HEK293 (cell line): ENCODE data around the gene HSD11B1.

Source experiments
- BCL11A ChIP-seq: fragments of 450-650 bp; formaldehyde crosslinking; IDR thresholded peaks from 2 replicates; pipeline ENCODE4 v1.5.1; 2016; ENCODE audit warnings: low read depth, missing biosample characterization, missing genetic modification characterization
- EGR2 ChIP-seq: fragments of 450-650 bp; formaldehyde crosslinking; IDR thresholded peaks from 2 replicates; pipeline ENCODE4 v1.5.1; 2016; ENCODE audit warnings: low read depth, missing biosample characterization, missing genetic modification characterization
- ZNF423 ChIP-seq: fragments of 450-650 bp; formaldehyde crosslinking; IDR thresholded peaks from 2 replicates; pipeline ENCODE4 v1.5.1; 2016; ENCODE audit warnings: missing biosample characterization, missing genetic modification characterization
- ZSCAN30 ChIP-seq: fragments of 450-650 bp; IDR thresholded peaks from 2 replicates; pipeline ENCODE4 v1.5.1; 2018; ENCODE audit warnings: missing biosample characterization, mild to moderate bottlenecking, missing genetic modification characterization, moderate library complexity
- TF ChIP-seq, protein P1 (sequence below): fragments of 450-650 bp; formaldehyde crosslinking; IDR thresholded peaks from 2 replicates; pipeline ENCODE4 v1.5.1; 2016; ENCODE audit warnings: missing biosample characterization, missing genetic modification characterization

GRCh38 chr1:209733409-209734192, 29.0 kb downstream of the HSD11B1 start:
- TF ChIP-seq ZSCAN30 (tag by site-specific recombination) (no peak), ZNF423 (tag by site-specific recombination) (no peak), EGR2 (tag by site-specific recombination) (no peak), BCL11A (tag by site-specific recombination) (no peak)
- TF ChIP-seq, protein P1, sequence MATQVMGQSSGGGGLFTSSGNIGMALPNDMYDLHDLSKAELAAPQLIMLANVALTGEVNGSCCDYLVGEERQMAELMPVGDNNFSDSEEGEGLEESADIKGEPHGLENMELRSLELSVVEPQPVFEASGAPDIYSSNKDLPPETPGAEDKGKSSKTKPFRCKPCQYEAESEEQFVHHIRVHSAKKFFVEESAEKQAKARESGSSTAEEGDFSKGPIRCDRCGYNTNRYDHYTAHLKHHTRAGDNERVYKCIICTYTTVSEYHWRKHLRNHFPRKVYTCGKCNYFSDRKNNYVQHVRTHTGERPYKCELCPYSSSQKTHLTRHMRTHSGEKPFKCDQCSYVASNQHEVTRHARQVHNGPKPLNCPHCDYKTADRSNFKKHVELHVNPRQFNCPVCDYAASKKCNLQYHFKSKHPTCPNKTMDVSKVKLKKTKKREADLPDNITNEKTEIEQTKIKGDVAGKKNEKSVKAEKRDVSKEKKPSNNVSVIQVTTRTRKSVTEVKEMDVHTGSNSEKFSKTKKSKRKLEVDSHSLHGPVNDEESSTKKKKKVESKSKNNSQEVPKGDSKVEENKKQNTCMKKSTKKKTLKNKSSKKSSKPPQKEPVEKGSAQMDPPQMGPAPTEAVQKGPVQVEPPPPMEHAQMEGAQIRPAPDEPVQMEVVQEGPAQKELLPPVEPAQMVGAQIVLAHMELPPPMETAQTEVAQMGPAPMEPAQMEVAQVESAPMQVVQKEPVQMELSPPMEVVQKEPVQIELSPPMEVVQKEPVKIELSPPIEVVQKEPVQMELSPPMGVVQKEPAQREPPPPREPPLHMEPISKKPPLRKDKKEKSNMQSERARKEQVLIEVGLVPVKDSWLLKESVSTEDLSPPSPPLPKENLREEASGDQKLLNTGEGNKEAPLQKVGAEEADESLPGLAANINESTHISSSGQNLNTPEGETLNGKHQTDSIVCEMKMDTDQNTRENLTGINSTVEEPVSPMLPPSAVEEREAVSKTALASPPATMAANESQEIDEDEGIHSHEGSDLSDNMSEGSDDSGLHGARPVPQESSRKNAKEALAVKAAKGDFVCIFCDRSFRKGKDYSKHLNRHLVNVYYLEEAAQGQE (tag by site-specific recombination) = no peak
